ENCODE measurements around the gene HNF1B.

DNA sequence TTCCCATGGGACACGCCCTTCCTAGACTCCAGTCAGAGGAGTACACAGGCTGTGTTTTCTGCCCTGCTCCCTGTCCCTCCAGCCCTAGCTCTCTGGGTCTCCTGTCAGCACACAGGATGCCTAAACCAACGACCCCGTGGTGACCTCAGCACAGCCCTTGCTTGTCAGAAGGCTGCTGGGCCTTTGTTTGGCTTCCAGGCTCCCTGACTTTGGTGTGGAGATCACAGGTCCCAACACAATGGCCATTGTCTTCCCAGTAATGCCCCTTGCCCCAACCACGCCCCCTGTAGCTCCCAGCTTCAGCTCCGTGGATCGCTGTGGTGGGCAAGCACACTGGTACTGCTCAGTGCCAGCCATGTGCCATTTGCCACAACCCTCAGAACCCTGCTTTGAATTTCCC, 15.0 kb downstream of the HNF1B start:
- TF ChIP-seq, protein P1, sequence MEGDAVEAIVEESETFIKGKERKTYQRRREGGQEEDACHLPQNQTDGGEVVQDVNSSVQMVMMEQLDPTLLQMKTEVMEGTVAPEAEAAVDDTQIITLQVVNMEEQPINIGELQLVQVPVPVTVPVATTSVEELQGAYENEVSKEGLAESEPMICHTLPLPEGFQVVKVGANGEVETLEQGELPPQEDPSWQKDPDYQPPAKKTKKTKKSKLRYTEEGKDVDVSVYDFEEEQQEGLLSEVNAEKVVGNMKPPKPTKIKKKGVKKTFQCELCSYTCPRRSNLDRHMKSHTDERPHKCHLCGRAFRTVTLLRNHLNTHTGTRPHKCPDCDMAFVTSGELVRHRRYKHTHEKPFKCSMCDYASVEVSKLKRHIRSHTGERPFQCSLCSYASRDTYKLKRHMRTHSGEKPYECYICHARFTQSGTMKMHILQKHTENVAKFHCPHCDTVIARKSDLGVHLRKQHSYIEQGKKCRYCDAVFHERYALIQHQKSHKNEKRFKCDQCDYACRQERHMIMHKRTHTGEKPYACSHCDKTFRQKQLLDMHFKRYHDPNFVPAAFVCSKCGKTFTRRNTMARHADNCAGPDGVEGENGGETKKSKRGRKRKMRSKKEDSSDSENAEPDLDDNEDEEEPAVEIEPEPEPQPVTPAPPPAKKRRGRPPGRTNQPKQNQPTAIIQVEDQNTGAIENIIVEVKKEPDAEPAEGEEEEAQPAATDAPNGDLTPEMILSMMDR (IDR thresholded peaks at IDR 0.05), result no peak
- no peak for TF ChIP-seq POLR2A (IDR thresholded peaks at IDR 0.05)
